GM19397 (cell line): ENCODE data around the gene TOR1A.
"Not testable (repeated sequence)": the region's sequence is repeated elsewhere in the genome, so short reads cannot be mapped to it uniquely, and the experiment has no call there.

Experiments
- ATAC-seq: cut with Tn5 transposase; IDR thresholded peaks from one replicate; pipeline ENCODE4 v1.9.1; 2021; ENCODE audit warnings: mild to moderate bottlenecking, moderate library complexity; ENCODE audit not compliant: unreplicated experiment

Gene TOR1A

DNA sequence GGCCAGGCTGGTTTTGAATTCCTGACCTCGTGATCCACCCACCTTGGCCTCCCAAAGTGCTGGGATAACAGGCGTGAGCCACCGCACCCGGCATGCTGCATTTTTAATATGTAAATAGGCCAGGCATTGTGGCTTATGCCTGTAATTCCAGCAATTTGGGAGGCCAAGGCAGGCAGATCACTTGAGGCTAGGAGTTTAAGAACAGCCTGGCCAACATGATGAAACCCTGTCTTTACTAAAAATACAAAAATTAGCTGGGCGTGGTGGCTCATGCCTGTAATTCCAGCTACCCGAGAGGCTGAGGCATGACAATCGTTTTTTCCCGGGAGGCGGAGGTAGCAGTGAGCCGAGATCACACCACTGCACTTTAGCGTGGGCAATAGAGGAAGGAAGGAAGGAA, 39.0 kb downstream of the TOR1A start:
- not testable (repeated sequence) for ATAC-seq

DNA sequence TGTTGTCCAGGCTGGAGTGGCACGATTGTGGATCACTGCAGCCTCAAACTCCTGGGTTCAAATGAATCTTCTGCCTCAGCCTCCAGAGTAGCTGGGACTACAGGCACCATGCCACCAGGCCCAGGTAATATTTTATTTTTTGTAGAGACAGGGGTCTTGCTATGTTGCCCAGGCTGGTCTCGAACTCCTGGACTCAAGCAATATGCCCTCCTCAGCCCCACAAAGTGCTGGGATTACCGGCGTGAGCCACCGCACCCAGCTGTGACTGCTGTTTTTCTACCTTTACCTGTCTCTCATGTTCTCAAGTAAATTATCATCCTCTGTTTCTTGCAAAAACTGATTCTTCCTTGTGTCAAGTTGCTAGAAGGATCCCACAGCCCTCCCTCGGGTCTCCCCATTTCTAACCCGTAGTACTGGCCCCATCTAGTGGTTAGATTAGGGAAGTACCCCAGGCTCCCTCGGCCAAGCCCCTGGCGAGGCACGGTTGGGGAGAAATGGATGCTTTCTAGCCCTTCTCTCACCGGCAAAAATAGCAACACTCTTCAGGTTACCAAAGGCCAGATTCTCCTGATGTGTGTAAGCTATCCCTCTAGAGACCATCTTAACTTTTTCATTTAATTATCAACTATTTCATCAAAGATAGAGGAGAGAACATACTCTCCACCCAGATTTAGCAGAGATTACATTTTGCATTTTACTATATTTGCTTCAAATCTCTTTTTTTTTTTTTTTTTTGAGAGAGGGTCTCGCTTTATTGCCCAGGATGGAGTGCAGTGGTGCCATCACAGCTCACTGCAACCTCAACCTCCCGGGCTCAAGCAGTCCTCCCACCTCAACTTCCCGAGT, 40.2 kb downstream of the TOR1A start:
- ATAC-seq, result no peak

DNA sequence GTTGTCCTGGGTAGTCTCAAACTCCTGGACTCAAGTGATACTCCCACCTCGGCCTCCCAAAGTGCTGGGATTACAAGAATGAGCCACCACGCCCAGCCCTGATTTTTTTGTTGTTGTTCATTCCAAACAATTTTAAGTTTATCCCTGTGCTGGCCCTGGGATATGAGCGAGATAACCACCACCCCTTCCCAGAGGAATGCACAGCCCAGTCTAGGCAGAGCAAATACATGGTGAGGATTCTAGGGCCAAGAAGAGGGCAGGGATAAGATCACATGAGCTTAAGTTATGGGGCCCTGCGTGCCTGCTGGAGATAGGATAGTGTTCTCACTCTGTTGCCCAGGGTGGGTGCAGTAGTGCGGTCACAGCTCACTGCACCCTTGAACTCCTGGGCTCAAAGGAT, 42.0 kb downstream of the TOR1A start:
- no peak for ATAC-seq

DNA sequence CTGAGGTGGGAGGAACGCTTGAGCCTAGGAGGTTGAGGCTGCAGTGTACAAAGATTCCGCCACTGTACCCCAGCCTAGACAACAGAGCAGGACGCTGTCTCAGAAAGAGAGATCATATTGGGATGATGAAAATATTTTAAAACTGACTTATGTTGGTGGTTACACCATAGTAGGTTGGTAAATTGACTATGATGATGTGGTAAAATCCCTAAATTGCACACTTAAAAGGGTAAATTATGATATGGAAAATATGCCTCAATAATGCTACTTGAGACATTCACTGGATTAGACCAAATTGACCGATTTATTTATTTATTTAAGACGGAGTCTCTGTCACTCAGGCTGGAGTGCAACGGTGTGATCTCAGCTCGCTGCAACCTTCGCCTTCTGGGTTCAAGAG, 42.8 kb downstream of the TOR1A start:
- no peak for ATAC-seq

DNA sequence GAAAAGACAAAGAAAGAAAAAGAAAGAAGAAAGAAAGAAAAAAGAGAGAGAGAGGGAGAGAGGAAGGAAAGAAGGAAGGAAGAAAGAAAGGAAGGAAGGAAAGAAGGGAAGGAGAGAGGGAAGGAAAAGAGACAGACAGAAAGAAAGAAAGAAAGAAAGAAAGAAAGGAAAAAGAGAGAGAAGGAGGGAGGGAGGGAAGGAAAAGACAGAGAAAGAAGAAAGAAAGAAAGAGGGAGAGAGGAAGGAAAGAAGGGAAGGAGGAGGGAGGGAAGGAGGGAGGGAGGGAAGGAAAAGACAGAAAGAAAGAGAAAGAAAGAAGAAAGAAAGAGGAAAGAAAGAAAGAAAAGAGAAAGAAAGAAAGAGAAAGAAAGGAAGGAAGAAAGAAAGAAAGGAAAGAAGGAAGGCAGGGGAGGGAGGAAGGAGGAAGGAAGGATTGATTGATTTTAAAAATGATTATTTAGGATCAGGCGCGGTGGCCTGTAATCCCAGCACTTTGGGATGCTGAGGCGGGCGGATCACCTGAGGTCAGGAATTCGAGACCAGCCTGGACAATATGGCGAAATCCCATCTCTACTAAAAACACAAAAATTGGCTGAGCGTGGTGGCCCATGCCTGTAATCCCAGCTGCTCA, 44.3 kb downstream of the TOR1A start:
- ATAC-seq, result no peak

DNA sequence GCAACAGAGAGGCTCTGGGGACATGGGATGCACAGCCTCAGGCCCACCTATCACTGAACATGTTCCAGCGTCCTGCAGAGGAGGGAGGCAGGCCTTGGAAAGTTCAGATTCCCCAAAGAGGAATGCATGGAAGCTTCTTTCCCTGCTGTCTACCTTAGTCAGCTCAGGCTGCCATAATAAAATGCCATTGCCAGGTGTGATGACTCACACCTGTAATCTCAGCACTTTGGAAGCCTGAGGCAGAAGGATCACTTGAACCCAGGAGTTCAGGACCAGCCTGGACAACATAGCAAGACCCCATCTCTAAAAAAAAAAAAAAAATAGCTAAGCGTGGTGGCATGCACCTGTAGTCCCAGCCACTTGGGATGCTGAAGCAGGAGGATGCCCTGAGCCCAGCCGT, 45.5 kb downstream of the TOR1A start:
- ATAC-seq, result no peak

DNA sequence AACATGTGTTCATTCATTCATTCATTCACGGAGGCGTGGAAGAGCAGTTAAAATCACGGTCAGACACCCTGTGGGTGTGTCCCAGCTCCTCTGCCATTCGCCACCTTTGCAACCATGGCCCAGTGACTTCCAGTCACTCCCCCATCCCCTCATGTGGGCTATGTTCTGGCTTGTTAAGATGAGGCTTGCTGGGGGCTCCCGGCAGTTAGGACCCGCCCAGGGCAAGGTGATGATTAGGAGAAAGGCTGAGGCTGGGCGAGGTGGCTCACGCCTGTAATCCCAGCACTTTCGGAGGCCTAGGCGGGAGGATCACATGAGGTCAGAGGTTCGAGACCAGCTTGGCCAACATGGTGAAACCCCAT, 46.2 kb downstream of the TOR1A start:
- no peak for ATAC-seq

DNA sequence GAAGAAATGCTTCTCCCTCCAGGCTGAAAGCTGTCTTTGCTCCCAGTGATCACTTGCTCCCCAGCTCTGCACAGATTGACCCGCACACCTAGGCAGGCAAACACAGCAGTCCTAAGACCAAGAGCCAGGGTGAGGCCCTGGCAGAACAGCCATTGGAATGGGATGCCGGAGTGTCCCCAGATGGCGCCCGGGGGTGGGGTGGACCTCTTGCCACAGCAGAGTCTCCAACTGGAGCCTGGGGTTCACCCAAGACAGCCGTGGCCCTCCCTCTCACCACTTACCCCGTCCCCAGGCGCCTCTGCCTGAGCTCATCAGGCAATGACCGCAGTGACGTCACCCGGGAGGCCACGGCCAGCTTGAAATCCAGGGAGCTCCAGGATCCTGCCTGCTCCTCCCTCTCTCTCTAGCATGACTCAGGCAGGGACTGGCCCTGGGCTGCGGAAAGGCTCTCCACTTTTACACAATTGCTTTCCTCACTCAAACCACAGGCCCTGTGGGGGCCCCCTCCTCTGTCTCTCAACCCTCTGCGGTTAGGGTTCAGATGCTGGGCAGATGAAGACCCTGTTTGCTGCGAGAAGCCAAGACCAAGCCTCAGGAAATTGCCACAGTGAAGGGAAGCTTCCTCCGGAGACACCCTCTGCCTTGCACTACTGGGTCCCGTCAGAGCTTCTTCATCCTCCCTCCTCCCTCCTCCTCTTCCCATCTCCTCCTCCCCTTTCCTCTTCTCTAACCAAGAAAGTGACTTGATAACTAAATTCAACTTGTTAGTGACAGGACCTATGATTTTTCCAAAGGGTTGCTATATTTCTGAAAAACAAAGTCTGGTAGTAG, 46.8 kb downstream of the TOR1A start:
- no peak for ATAC-seq

DNA sequence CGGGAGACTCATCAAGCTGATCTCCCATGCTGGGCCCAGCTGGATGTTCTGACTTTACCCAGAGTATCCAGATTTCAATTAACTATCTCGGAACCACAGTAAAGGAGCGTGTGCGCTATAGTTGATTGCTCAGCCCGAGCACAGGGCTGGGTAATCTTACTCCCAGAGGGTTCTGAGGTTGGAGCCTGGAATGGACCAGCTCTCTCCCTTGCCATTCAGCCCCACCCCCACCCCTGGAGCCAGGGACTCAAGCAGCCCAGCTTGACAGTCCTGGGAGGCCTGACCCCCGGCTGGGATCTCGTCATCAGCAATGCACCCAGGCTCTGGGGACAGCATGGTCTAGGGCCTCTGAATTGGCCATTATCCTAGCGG, 47.4 kb downstream of the TOR1A start:
- no peak for ATAC-seq

DNA sequence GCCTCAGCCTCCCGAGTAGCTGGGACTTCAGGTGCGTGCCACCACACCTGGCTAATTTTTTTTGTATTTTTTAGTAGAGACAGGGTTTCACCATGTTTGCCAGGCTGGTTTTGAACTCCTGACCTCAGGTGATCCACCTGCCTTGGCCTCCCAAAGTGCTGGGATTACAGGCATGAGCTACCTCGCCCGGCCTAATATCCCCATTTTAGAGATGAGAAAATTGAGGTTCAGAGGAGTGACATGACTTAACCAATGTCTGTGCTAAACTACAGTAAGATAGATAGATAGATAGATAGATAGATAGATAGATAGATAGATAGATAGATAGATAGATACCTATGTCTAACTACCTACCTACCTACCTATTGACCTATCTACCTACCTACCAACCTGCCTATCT, 47.8 kb downstream of the TOR1A start:
- not testable (repeated sequence) for ATAC-seq

DNA sequence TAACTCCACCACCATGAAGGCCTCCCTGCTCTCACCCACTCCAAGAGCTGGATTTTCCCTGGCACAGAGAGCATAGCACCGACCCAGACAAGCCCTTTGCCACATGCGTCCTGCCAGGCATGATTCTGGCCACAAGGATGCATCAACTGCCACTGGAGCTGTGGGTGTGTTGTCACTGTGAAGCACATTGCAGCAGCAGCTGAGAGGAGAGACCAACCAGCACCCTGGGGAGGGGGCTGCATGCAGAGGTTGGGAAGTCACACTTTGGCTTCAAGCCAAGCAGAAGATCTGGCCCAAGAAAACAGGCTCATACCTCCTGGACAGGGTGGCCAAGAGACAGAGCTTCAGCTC, 48.5 kb downstream of the TOR1A start:
- no peak for ATAC-seq

DNA sequence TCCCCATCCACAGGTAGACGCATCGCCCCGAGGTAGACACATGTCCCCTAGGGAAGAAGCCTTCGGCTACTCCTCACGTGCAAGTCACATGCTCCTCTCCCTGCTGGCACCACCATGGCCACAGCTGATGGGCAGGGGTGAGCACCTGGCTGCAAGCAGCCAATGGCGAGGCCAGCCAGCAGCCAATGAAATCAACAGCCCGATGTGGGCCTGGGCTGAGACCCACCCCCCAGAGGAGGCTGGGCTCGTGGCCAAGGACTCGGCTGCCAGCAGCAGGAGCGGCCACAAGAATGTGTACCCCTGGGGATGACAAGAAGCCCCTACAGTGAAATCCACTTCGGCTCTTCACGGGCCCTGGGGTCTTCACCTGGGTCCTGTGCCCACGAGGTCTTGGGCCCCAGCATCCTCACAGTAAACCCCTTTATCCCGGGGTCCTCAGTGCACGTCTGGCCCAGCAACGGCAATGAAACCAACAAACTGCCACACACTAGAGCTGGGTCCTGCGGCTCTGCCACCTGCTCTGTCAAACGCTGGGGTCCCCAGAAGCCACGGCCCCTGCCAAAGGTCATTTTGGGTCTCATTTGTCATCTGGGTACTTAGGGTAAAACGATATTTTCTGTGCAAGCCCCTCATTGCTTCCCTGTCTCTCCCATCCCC, 49.0 kb downstream of the TOR1A start:
- ATAC-seq, result no peak

DNA sequence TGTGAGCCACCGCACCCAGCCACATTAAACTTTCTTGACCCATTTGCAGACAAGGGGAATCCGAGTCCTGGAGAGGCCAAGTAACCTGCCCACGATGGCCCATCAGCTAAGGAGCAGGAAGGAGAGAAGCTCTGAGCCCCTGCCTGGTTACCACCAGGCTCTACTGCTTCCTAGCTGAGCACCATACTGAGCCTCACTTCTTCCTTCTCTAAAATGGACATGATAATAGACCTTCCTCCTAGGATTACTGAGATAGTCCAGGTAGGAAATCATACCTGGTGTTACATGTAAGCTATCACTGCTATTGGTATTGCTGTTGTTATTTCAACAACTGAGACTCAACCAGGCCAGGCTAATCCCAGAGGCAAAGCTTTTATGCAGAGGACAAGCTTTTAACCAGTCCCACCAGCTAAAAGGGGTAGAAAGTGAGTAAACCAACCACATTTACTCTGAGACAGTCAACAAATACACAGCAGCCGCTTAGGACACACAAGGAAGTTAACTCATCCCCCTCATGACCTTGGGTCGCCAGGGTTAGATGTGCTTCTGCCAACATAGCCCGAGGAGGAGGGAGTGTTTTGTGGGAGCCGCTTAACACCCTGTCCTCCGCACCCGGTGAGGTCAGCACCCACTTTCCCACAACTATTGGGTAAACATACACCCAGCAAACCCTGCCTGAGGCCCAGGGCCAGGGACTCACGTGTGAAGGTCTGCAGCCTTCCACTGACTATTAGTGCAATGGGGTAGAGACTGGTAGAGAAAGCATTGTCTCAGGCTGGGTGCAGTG, 50.5 kb downstream of the TOR1A start:
- ATAC-seq, result no peak

DNA sequence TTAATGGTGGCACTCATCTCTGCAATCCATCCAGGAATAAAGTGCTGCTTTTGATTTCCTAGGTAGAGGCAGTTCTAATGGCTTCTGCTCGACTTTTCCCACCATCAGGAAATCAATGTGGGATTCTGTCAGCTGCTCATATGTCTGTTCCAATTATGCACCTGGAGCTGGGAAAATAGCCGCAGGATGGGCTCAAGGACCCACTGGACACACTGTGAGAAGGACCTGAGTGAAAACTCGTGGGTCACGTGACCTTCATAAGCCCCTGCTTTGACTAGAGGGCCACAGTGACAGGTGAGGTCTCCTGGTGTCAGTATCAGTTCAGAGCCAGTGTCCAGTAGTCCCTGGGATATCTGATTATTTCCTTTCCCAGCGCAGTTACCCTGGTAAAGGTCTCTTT, 53.2 kb downstream of the TOR1A start:
- ATAC-seq, result no peak

DNA sequence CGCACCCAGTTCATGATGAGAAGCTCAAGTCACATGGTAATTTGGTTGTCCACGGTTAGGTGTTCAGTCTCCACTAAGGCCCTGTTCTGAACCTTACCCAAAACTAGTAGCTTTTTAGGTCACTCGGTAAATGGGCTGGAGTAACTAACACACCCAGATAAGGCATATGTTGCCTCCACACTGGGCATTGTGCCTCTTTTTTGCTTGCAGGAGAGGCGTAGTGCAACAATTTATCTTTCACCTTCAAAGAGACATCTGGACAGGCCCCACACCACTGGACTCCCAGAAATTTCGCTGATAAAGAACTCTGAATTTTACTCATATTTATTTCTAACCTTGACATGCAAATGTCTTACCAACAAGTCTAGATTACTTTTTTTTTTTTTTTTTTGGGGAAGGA, 54.3 kb downstream of the TOR1A start:
- ATAC-seq, result no peak

DNA sequence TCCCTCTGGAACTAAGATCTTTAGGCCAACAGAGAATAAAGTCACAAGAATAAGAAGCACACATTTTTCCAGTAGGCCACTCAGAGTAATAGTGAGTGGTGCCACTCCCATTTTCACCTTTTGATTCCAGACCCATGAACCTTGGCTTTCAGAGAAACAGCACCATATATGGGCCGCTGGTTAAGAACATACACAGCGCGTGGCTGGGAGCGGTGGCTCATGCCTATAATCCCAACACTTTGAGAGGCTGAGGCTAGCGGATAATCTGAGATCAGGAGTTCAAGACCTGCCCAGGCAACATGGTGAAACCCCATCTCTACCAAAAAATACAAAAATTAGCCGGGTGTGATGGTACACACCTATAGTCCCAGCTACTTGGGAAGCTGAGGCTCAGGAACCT, 55.5 kb downstream of the TOR1A start:
- no peak for ATAC-seq

DNA sequence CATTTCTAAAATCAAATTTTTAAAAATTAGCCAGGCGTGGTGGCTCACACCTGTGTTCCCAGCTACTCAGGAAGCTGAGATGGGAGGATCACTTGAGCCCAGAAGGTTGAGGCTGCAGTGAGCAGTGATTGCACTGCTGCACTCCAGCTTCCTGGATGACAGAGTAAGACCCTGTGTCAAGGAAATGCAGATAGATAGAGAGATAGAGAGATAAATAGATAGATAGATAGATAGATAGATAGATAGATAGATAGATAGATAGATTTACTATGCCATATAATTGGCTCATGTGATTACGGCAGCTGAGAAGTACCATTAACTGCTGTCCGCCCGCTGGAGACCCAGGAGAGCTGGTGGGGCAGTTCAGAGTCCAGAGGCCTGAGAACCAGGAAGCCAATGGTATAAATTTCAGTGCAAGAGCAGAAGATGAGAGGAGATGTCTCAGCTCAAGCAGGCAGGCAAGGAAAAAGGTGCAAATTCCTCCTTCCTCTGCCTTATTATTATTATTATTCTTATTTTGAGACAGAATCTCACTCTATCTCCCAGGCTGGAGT, 58.1 kb downstream of the TOR1A start:
- ATAC-seq, result no peak

DNA sequence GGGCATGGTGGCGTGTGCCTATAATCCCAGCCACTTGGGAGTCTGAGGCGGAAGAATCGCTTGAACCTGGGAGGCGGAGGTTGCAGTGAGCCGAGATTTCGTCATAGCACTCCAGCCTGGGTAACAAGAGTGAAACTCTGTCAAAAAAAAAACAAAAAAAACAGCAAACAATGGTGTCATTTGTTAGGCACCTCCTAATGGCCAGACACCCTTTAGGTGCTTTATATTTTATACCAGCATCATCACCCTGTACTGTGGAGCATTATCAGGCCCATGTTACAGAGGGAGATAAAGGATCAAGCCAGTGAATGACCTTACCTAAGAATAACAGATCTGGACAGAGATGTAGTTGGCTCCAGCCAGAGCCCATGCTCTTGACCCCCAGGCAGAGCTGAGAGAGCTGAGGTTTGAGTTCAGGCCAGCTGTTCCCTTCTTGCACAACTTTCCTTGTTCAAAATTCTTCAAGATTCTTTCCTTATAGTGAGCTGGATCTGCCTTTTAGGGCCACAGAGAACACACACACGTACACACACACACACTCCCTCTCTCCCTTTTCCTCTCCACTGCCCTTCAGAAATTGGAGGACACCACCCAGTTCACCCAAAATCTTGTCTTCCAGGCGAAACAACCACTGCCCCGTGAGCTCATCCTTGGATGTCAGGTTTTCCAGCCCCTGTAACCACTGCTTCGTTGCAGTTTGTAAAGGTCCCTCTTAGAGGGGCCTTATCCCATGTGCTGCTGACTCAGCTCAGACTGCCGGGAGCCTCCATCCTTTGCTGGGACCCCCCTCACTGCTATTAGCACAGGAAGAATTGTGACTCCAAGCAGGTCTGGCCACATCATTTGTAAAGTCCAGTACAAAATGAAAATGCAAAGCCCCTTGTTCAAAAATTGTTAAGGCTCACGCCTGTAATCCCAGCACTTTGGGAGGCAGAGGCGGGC, 60.7 kb downstream of the TOR1A start:
- ATAC-seq, result no peak
